Measurements from ENCODE around the gene OR4E1. TPM values are rescaled to one million over a fixed set of nuclear protein-coding genes. Genes with fewer than 3 reads are reported as not detected.
A peak's percentile ranks its signal among the peaks of the same experiment; 100 is the strongest.
"Not testable (repeated sequence)": the region's sequence is repeated elsewhere in the genome, so short reads cannot be mapped to it uniquely, and the experiment has no call there.

OR4E1 gene
- total RNA-seq, 1 donor from 2014 or later: not detected

GRCh38 chr14:21711360-21711961 lies 37.8 kb upstream of the OR4E1 start:
- no peak overlapping the region for H3K4me3 ChIP-seq
- H3K27me3 ChIP-seq: no peaks in the 10 kb centered on the region
- intact Hi-C loops (cut with DNase I): no loop called here
- no peaks in the 10 kb centered on the region for H3K36me3 ChIP-seq
- H3K27ac ChIP-seq: no peak overlapping the region
- no peak for DNase-seq (ENCODE audit: extremely low spot score in 2 of 2)
- TF ChIP-seq POLR2AphosphoS5 (IDR thresholded peaks at IDR 0.05; ENCODE audit: insufficient read depth in 1 of 2, low read depth in 1 of 2) (no peak), CTCF (IDR thresholded peaks at IDR 0.05) (peak in 1 of 3 experiments; percentile 26)
- no peaks in the 10 kb centered on the region for H3K4me1 ChIP-seq
- no peaks in the 10 kb centered on the region for H3K9me3 ChIP-seq

DNA sequence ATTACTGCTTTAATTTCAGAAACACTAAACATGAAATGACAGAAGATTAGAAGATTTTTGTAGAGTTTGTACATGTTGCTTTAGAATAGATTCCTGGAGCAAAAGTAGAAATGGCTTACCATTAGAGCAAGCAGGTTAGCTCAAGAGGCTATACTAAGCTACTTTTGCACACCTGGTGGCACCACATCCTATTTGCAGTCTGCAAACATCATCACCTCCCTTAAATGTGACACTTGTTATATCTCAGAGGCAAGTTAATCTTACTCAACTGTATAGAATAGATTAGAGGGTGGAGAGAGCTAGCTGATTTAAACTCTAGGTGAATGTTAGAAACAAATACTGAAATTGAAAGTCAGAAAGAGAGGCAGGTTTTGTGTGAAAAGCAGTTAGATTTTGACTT lies 30.7 kb upstream of the OR4E1 start:
- H3K36me3 ChIP-seq: no peaks in the 10 kb centered on the region
- H3K9me3 ChIP-seq: no peaks in the 10 kb centered on the region
- no peaks in the 10 kb centered on the region for H3K27me3 ChIP-seq
- no peak for TF ChIP-seq POLR2A (IDR thresholded peaks at IDR 0.05)
- no peak for TF ChIP-seq POLR2AphosphoS5 (IDR thresholded peaks at IDR 0.05; ENCODE audit: insufficient read depth in 1 of 2, low read depth in 1 of 2)
- no peak for TF ChIP-seq CTCF (IDR thresholded peaks at IDR 0.05)
- H3K4me1 ChIP-seq: no peaks in the 10 kb centered on the region
- DNase-seq (ENCODE audit: extremely low spot score in 2 of 2): no peak
- intact Hi-C loops (cut with DNase I): no loop called here
- H3K4me3 ChIP-seq: no peak overlapping the region
- no peak overlapping the region for H3K27ac ChIP-seq

- Histone ChIP-seq H3K27ac (no peak overlapping the region), H3K36me3 (no peaks in the 10 kb centered on the region), H3K9me3 (no peaks in the 10 kb centered on the region), H3K4me3 (no peak overlapping the region), H3K27me3 (no peaks in the 10 kb centered on the region), H3K4me1 (no peaks in the 10 kb centered on the region)
- TF ChIP-seq POLR2AphosphoS5 (IDR thresholded peaks at IDR 0.05; ENCODE audit: insufficient read depth in 1 of 2, low read depth in 1 of 2): no peak
- TF ChIP-seq POLR2A (IDR thresholded peaks at IDR 0.05): no peak
- no peak for TF ChIP-seq CTCF (IDR thresholded peaks at IDR 0.05)
- DNase-seq (ENCODE audit: extremely low spot score in 2 of 2): no peak
- intact Hi-C loops (cut with DNase I): no loop called here
Observed at GRCh38 chr14:21703357-21704326, 30.0 kb upstream of the OR4E1 start.

DNA sequence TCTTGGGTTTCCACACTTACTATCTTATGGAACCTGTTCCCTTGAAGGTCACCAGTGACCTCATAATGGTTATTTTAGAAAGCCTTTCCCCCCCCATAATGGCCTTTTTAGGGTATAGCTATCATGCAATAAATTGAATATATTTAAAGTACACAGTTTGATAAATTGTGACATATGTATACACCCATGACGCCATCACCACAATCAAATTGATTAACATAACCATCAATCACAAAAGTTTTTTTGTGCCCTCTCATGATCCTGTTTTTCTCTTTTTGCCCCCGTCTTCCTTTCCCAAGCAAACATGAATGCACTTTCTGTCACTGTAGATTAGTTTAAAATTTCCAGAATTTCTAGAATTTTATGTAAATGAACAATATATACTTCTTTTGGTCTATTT lies 28.7 kb upstream of the OR4E1 start:
- H3K27me3 ChIP-seq: no peaks in the 10 kb centered on the region
- no peak overlapping the region for H3K27ac ChIP-seq
- TF ChIP-seq POLR2AphosphoS5 (IDR thresholded peaks at IDR 0.05; ENCODE audit: insufficient read depth in 1 of 2, low read depth in 1 of 2) (no peak), POLR2A (IDR thresholded peaks at IDR 0.05) (no peak), CTCF (IDR thresholded peaks at IDR 0.05) (no peak)
- H3K4me1 ChIP-seq: no peaks in the 10 kb centered on the region
- no peak overlapping the region for H3K4me3 ChIP-seq
- intact Hi-C loops (cut with DNase I): no loop called here
- H3K9me3 ChIP-seq: no peaks in the 10 kb centered on the region
- DNase-seq (ENCODE audit: extremely low spot score in 2 of 2): no peak
- no peaks in the 10 kb centered on the region for H3K36me3 ChIP-seq

- no peaks in the 10 kb centered on the region for H3K4me1 ChIP-seq
- H3K27me3 ChIP-seq: no peaks in the 10 kb centered on the region
- no peak for DNase-seq (ENCODE audit: extremely low spot score in 2 of 2)
- H3K4me3 ChIP-seq: no peak overlapping the region
- H3K27ac ChIP-seq: no peak overlapping the region
- no peaks in the 10 kb centered on the region for H3K9me3 ChIP-seq
- intact Hi-C loops (cut with DNase I): no loop called here
- TF ChIP-seq CTCF (IDR thresholded peaks at IDR 0.05) (no peak), POLR2A (IDR thresholded peaks at IDR 0.05) (no peak), POLR2AphosphoS5 (IDR thresholded peaks at IDR 0.05; ENCODE audit: insufficient read depth in 1 of 2, low read depth in 1 of 2) (no peak)
- no peaks in the 10 kb centered on the region for H3K36me3 ChIP-seq
Observed at GRCh38 chr14:21699551-21699950, 25.9 kb upstream of the OR4E1 start.

GRCh38 chr14:21698538-21698937 lies 24.9 kb upstream of the OR4E1 start:
- H3K27me3 ChIP-seq; H3K36me3 ChIP-seq; H3K4me3 ChIP-seq; DNase-seq (ENCODE audit: extremely low spot score in 2 of 2); intact Hi-C loops (cut with DNase I); H3K9me3 ChIP-seq; H3K27ac ChIP-seq; H3K4me1 ChIP-seq: not testable (repeated sequence)

DNA sequence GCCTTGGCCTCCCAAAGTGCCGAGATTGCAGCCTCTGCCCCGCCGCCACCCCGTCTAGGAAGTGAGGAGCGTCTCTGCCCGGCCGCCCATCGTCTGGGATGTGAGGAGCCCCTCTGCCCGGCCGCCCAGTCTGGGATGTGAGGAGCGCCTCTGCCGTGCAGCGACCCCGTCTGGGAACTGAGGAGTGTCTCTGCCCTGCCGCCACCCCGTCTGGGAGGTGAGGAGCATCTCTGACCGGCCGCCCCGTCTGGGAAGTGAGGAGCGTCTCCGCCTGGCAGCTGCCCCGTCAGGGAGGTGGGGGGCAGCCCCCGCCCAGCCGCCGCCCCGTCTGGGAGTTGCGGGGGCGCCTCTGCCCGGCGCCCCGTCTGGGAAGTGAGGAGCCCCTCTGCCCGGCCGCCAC lies 24.0 kb upstream of the OR4E1 start:
- H3K36me3 ChIP-seq; intact Hi-C loops (cut with DNase I); H3K4me3 ChIP-seq; H3K4me1 ChIP-seq; H3K9me3 ChIP-seq; H3K27me3 ChIP-seq; DNase-seq (ENCODE audit: extremely low spot score in 2 of 2); H3K27ac ChIP-seq: not testable (repeated sequence)
